GM19438 (cell line): ENCODE data around the gene UBQLNL.

Experiments
- ATAC-seq: cut with Tn5 transposase; IDR thresholded peaks from one replicate; pipeline ENCODE4 v1.9.1; 2021; ENCODE audit warnings: low read depth; ENCODE audit not compliant: unreplicated experiment

Gene UBQLNL

GRCh38 chr11:5507933-5508305 is 8.6 kb downstream of the UBQLNL start:
- ATAC-seq = no peak

GRCh38 chr11:5507177-5507932 is 9.1 kb downstream of the UBQLNL start:
- ATAC-seq = no peak

GRCh38 chr11:5505363-5506048 is 11.0 kb downstream of the UBQLNL start:
- ATAC-seq = no peak

- no peak for ATAC-seq
These were observed 12.0 kb downstream of the UBQLNL start for GRCh38 chr11:5504403-5504921.

GRCh38 chr11:5500393-5500801 is 16.1 kb downstream of the UBQLNL start:
- ATAC-seq = no peak

- no peak for ATAC-seq
These were observed 16.8 kb downstream of the UBQLNL start for GRCh38 chr11:5499671-5500070.

- no peak for ATAC-seq
These were observed 26.7 kb downstream of the UBQLNL start for GRCh38 chr11:5489576-5490357.

GRCh38 chr11:5488798-5489399 is 27.6 kb downstream of the UBQLNL start:
- no peak for ATAC-seq

- ATAC-seq = no peak
These were observed 28.1 kb downstream of the UBQLNL start, which contains the start of gene OR52D1 for GRCh38 chr11:5488385-5488784. Gene OR52D1, plus strand, starts transcription at chr11:5488685. Its CDS starts 22 bp downstream, at chr11:5488707.

- ATAC-seq = no peak
These were observed 30.1 kb downstream of the UBQLNL start for GRCh38 chr11:5486421-5486820.

- no peak for ATAC-seq
These were observed 30.5 kb downstream of the UBQLNL start for GRCh38 chr11:5486003-5486402.

GRCh38 chr11:5476186-5476819 is 40.2 kb downstream of the UBQLNL start:
- peak; percentile 78 for ATAC-seq

- ATAC-seq = no peak
These were observed 42.6 kb downstream of the UBQLNL start for GRCh38 chr11:5473921-5474320.

GRCh38 chr11:5467527-5467926 is 49.0 kb downstream of the UBQLNL start:
- no peak for ATAC-seq
